GM10248 (cell line): Measurements from ENCODE around the gene NR1I2.
A peak's percentile ranks its signal among the peaks of the same experiment; 100 is the strongest.

Experiments used
- CTCF ChIA-PET: fragments of 300-600 bp; sonication (Branson Sonifier 250); formaldehyde crosslinking; extraction: SDS; loops from one replicate; lab custom pipeline; 2021; ENCODE audit warnings: antibody characterized with exemption; lab: Yijun Ruan, JAX
- POLR2A ChIA-PET: fragments of 350-650 bp; sonication (Branson Sonifier 250); formaldehyde crosslinking; extraction: SDS; loops from one replicate; lab custom pipeline; 2020; ENCODE audit warnings: antibody characterized with exemption; lab: Yijun Ruan, JAX
- DNase-seq: peaks from one replicate; pipeline ENCODE4 v3.0.0; 2012; ENCODE audit errors: extremely low spot score
- CTCF ChIP-seq: IDR thresholded peaks from 2 replicates; pipeline ENCODE4 v1.5.1; 2012; ENCODE audit warnings: mild to moderate bottlenecking, low read depth; ENCODE audit errors: extremely low read depth, missing control alignments, control extremely low read depth

The NR1I2 gene

DNA sequence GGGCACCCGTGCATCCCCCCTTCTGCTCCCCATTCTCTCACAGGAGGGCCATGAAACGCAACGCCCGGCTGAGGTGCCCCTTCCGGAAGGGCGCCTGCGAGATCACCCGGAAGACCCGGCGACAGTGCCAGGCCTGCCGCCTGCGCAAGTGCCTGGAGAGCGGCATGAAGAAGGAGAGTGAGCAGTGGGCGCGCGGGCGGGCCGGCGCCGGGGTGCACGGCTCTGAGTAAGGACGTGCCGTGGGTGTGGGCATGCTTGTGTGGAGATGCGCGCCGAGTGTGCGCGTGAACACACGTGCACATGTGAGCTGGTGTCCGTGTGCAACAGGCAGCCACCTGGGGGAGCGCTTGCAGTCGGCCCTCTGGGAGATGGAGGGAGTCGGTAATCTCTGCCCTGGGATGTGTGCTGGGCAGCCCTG lies 28.1 kb downstream of the NR1I2 start:
- POLR2A ChIA-PET: no interaction called here
- peak; percentile 51 for TF ChIP-seq CTCF
- peak; percentile 78 for DNase-seq
- CTCF ChIA-PET: interaction anchor here (1.5 to 1.7 kb wide), 3 partner anchors 10 to 607 kb away, joined by 3 to 7 read pairs (median 4); no protein-coding TSS in a partner anchor

DNA sequence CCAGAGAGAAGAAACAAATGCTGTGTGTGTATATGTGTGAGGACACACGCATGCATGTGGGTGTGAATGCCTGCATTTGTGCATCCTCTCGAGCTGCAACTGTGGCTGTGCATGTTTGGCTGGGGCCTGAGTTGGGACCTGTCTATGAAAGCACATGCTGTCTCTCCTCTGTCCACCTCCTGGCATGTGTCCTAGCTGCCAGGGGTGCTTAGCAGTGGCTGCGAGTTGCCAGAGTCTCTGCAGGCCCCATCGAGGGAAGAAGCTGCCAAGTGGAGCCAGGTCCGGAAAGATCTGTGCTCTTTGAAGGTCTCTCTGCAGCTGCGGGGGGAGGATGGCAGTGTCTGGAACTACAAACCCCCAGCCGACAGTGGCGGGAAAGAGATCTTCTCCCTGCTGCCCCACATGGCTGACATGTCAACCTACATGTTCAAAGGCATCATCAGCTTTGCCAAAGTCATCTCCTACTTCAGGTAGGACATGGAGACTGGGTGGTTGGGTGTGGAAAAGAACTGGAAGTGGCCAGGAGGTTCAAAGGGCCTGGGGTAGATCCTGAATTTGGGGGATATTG lies 30.7 kb downstream of the NR1I2 start:
- no peak for DNase-seq
- TF ChIP-seq CTCF: no peak
- ChIA-PET POLR2A (no interaction called here), CTCF (interaction anchor here (0.9 to 1.8 kb wide), 2 partner anchors 16 to 746 kb away, joined by 3 to 4 read pairs; no protein-coding TSS in a partner anchor)

DNA sequence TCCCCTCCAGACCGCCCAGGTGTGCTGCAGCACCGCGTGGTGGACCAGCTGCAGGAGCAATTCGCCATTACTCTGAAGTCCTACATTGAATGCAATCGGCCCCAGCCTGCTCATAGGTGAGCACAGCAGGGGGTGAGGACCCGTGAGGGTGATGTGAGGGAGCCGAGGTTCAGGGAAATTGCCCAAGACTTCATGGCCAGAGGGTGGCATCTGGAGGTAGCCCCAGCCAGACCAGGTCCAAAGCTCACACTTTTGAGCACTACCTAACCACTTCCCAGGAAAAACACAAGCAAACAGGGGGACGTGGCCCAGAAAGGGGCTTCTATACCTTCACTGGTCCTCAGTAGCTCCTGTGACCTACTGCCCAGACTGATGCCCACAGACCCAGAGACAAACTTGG lies 33.8 kb downstream of the NR1I2 start:
- DNase-seq: no peak
- ChIA-PET CTCF (interaction anchor here (1.2 to 3.3 kb wide), 2 partner anchors 15 to 602 kb away, joined by 4 to 15 read pairs; no protein-coding TSS in a partner anchor), POLR2A (no interaction called here)
- TF ChIP-seq CTCF: no peak

DNA sequence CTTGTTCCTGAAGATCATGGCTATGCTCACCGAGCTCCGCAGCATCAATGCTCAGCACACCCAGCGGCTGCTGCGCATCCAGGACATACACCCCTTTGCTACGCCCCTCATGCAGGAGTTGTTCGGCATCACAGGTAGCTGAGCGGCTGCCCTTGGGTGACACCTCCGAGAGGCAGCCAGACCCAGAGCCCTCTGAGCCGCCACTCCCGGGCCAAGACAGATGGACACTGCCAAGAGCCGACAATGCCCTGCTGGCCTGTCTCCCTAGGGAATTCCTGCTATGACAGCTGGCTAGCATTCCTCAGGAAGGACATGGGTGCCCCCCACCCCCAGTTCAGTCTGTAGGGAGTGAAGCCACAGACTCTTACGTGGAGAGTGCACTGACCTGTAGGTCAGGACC lies 35.2 kb downstream of the NR1I2 start:
- CTCF ChIA-PET: interaction anchor here (0.9 to 3.3 kb wide), 2 partner anchors 14 to 92 kb away, joined by 3 to 15 read pairs; no protein-coding TSS in a partner anchor
- no peak for TF ChIP-seq CTCF
- POLR2A ChIA-PET: interaction anchor here (0.6 kb wide), 1 partner anchor 96 kb away, joined by 3 read pairs; no protein-coding TSS in a partner anchor
- no peak for DNase-seq

- ChIA-PET CTCF (interaction anchor here (0.7 to 0.9 kb wide), 2 partner anchors 9 to 92 kb away, joined by 3 to 4 read pairs; no protein-coding TSS in a partner anchor), POLR2A (no interaction called here)
- DNase-seq: no peak
- TF ChIP-seq CTCF: no peak
These were observed 35.9 kb downstream of the NR1I2 start for GRCh38 chr3:119817583-119818363.

DNA sequence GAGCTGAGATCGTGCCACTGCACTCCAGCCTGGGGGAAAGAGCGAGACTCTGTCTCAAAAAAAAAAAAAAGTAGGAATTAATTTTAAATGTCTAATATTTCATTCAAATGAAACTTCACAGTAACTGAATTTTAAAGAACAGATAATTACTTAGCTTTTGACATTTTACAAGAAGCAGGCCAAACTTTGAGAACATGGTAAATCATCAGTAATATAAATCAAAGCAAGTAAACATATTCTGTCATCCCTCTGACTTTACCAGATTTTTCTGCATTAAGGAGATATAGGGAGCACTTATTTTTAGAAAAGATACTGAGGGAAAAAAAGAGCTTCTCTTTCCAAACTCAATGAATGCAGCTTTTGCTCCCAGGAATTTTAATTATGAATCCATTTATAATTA lies 37.0 kb downstream of the NR1I2 start:
- ChIA-PET POLR2A (interaction anchor here (0.7 kb wide), 1 partner anchor 95 kb away, joined by 5 read pairs; no protein-coding TSS in a partner anchor), CTCF (interaction anchor here (1.3 to 2.2 kb wide), 5 partner anchors 9 to 598 kb away, joined by 3 to 10 read pairs (median 7); no protein-coding TSS in a partner anchor)
- no peak for DNase-seq
- no peak for TF ChIP-seq CTCF
